ENCODE data around the gene GALNT16.

Gene GALNT16

DNA sequence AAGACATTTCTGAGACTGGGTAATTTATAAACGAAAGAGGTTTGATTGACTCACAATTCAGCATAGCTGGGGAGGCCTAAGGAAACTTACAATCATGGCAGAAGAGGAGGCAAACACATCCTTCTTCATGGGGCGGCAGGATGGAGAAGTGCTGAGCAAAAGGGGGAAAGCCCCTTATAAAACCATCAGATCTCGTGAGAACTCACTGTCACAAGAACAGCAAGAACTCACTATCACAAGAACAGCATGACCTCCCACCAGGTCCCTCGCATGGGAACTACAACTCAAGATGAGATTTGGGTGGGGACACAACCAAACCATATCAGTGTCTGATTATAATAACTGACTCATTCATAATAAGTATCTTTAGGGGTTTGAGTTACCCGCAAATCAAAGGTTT, 144.9 kb downstream of the GALNT16 start:
- DNase-seq (ENCODE audit: low read depth in 2 of 2): no peak

DNA sequence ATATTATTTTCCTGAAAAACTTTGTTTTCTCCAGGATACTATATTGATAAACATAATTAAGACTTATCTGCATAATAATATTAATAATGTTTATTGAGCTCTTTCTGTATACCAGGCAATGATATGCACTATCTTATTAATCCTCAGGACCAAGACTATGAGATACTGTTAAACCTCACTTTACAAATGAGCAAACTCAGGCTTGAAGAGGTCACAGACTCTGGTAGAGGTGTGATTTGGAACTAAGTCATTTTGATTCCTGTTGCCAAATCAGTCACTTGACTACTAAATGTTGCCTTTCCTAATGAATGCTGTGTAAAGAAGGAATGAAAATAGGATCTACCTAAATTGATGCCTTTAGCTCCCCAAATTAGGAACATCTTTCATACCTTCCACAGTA, 145.8 kb downstream of the GALNT16 start:
- DNase-seq (ENCODE audit: low read depth in 2 of 2): no peak

Data from stimulated activated CD8-positive, alpha-beta memory T cell treated with anti-CD3 and anti-CD28 coated beads, Interleukin-15, amount 100 ng/mL, for 4 hours (primary cell).